T-helper 9 cell (primary cell): Measurements from ENCODE around the gene NACC1.

ENCODE experiments used
- DNase-seq: peaks from one replicate; pipeline ENCODE4 v3.0.0-alpha.2; 2020

Gene NACC1

GRCh38 chr19:13121551-13122274 is 3.6 kb downstream of the NACC1 start:
- DNase-seq = no peak

- DNase-seq = no peak
These were observed 4.3 kb downstream of the NACC1 start for GRCh38 chr19:13122275-13122878.

GRCh38 chr19:13122980-13123957 is 5.2 kb downstream of the NACC1 start:
- DNase-seq = no peak

GRCh38 chr19:13127051-13127450 is 9.0 kb downstream of the NACC1 start:
- DNase-seq = no peak

GRCh38 chr19:13127811-13128575 is 9.9 kb downstream of the NACC1 start:
- no peak for DNase-seq

GRCh38 chr19:13128583-13128982 is 10.5 kb downstream of the NACC1 start:
- no peak for DNase-seq

- no peak for DNase-seq
These were observed 11.3 kb downstream of the NACC1 start for GRCh38 chr19:13129384-13129783.

GRCh38 chr19:13130886-13131490 is 12.9 kb downstream of the NACC1 start:
- no peak for DNase-seq

- DNase-seq = no peak
These were observed 14.6 kb downstream of the NACC1 start for GRCh38 chr19:13132471-13133180.

GRCh38 chr19:13133241-13133870 is 15.3 kb downstream of the NACC1 start:
- no peak for DNase-seq

- no peak for DNase-seq
These were observed 16.6 kb downstream of the NACC1 start for GRCh38 chr19:13134626-13135025.

GRCh38 chr19:13135068-13136062 is 17.3 kb downstream of the NACC1 start:
- no peak for DNase-seq

GRCh38 chr19:13137290-13137794 is 19.3 kb downstream of the NACC1 start:
- no peak for DNase-seq

GRCh38 chr19:13138171-13138915 is 20.3 kb downstream of the NACC1 start:
- DNase-seq = no peak

GRCh38 chr19:13138916-13139198 is 20.8 kb downstream of the NACC1 start:
- no peak for DNase-seq

GRCh38 chr19:13139633-13140311 is 21.7 kb downstream of the NACC1 start:
- DNase-seq = no peak

GRCh38 chr19:13146763-13147563 is 28.9 kb downstream of the NACC1 start:
- DNase-seq = no peak
